ENCODE results near the gene GSTCD. TPM values are rescaled to one million over a fixed set of nuclear protein-coding genes. Genes with fewer than 3 reads are reported as not detected.
"Not testable (repeated sequence)": the region's sequence is repeated elsewhere in the genome, so short reads cannot be mapped to it uniquely, and the experiment has no call there.

Gene GSTCD
- total and polyA plus RNA-seq, 9 donors = 2.0 to 10.4 (median 6.0) TPM

GRCh38 chr4:105753361-105753760 lies 44.8 kb downstream of the GSTCD start:
- no peak overlapping the region for H3K4me3 ChIP-seq
- no peak overlapping the region for H3K27ac ChIP-seq
- no peak for DNase-seq
- 85 to 96% (median 94%) methylated on average over 1 of the region's 1 CpG for WGBS, 3 donors
- no peaks in the 10 kb centered on the region for H3K36me3 ChIP-seq
- H3K4me1 ChIP-seq (ENCODE audit: insufficient read depth) = no peaks in the 10 kb centered on the region
- intact Hi-C loops (cut with DNase I) = no loop called here
- no peak for TF ChIP-seq EP300 (IDR thresholded peaks at IDR 0.05)
- no peaks in the 10 kb centered on the region for H3K27me3 ChIP-seq
- no peaks in the 10 kb centered on the region for H3K9me3 ChIP-seq

DNA sequence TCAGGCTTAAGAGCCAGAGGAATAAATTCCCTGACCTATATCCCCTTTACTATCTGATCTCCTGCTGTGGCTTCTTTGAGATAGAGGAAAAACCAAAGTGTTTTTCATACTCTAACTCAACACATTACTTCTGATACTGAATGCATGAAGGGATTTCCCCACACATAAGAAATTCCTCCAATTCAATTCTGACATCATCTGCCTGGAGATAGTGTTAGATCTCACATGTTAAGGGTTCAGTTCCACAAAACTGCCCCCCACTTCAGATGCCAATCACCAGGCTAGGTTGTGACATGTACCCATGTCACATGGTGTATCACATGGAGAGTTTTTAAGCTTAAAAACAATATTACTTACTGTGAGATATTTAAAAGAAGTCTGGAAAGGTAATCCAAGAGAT lies 46.8 kb downstream of the GSTCD start:
- intact Hi-C loops (cut with DNase I) = no loop called here
- TF ChIP-seq CTCF (IDR thresholded peaks at IDR 0.05) (no peak), POLR2A (IDR thresholded peaks at IDR 0.05) (no peak), EP300 (IDR thresholded peaks at IDR 0.05) (no peak)
- H3K36me3 ChIP-seq = no peaks in the 10 kb centered on the region
- H3K27me3 ChIP-seq = no peaks in the 10 kb centered on the region
- no peak overlapping the region for H3K4me3 ChIP-seq
- H3K27ac ChIP-seq = no peak overlapping the region
- no peaks in the 10 kb centered on the region for H3K4me1 ChIP-seq (ENCODE audit: insufficient read depth)
- H3K9me3 ChIP-seq = no peaks in the 10 kb centered on the region
- no peak for DNase-seq

DNA sequence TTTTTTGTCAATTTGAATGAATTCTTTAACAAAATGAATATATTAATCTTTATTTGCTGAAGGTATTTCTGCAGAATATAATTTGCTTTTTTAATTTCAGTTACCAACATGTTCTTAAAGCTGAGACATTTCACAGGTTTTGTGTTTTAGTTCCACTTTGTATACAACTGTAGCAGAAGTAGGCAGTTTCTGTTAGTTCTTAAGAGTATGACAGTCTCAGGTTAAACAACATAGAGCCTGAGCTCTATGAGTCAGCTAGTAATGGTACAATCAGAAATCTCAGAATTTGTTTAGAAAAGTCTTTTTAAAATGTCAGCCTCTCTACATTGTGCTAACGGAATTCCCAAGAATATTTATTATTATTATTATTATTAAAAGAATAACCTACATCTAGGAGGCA lies 50.4 kb downstream of the GSTCD start:
- no peak for TF ChIP-seq EP300 (IDR thresholded peaks at IDR 0.05)
- no peak for TF ChIP-seq POLR2A (IDR thresholded peaks at IDR 0.05)
- TF ChIP-seq CTCF (IDR thresholded peaks at IDR 0.05) = no peak
- no peaks in the 10 kb centered on the region for H3K36me3 ChIP-seq
- 92 to 98% (median 93%) methylated on average over 1 of the region's 1 CpG for WGBS, 3 donors
- DNase-seq = no peak
- intact Hi-C loops (cut with DNase I) = no loop called here
- no peaks in the 10 kb centered on the region for H3K4me1 ChIP-seq (ENCODE audit: insufficient read depth)
- no peak overlapping the region for H3K4me3 ChIP-seq
- no peaks in the 10 kb centered on the region for H3K27me3 ChIP-seq
- H3K9me3 ChIP-seq = no peaks in the 10 kb centered on the region
- no peak overlapping the region for H3K27ac ChIP-seq

DNA sequence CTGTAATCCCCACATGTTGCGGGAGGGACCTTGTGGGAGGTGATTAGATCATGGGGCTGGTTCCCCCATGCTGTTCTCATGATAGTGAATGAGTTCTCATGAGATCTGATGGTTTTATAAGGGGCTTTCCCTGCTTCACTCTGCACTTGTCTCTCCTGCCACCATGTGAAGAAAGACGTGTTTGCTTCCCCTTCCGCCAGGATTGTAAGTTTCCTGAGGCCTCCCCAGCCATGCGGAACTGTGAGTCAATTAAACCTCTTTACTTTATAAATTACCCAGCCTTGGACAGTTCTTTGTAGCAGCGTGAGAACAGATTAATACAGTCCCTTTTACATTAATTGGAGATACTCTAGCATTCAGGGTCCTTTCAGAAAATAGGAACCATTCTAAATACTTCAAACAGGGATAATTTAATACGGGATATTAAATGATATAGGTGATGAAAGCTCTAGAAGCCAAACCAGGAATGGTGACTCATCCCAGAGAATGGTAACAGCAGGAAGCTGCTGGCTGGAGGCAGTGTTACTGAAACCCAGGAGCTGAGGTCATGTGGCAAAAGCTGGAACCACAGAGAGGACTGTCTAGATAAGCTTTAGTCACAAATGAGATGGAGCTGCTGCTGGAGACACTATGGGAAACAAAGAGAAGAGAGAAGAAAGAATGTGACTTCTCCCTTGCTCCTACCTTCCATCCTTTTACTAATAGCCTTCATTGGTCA lies 57.3 kb downstream of the GSTCD start:
- H3K4me3 ChIP-seq = no peak overlapping the region
- H3K4me1 ChIP-seq (ENCODE audit: insufficient read depth) = no peaks in the 10 kb centered on the region
- no peaks in the 10 kb centered on the region for H3K27me3 ChIP-seq
- no peaks in the 10 kb centered on the region for H3K9me3 ChIP-seq
- TF ChIP-seq POLR2A (IDR thresholded peaks at IDR 0.05) (no peak), CTCF (IDR thresholded peaks at IDR 0.05) (no peak), EP300 (IDR thresholded peaks at IDR 0.05) (no peak)
- no peak for DNase-seq
- H3K36me3 ChIP-seq = no peaks in the 10 kb centered on the region
- intact Hi-C loops (cut with DNase I) = no loop called here
- 92 to 94% (median 93%) methylated on average over 6 of the region's 6 CpGs for WGBS, 3 donors
- H3K27ac ChIP-seq = no peak overlapping the region

DNA sequence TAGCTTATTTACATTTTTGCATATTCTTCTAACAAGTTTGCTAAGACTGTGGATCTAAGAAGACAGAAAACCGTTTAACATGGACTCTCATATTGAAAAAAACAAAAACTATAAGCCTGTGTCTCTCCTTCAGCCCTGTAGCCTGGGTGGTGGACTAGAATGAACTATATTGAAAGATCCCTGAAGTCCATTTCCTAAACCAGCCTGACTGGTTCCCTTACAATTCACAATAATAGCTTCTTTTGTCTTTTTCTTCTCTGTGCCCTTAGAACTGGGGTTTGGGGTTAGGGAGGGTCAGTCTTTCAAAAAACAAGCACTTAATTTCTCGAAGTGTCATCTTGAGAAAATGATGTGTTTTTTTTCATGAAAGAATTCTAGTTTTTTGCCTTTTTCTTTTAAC lies 59.0 kb downstream of the GSTCD start:
- H3K36me3 ChIP-seq = no peaks in the 10 kb centered on the region
- intact Hi-C loops (cut with DNase I) = no loop called here
- H3K4me3 ChIP-seq = no peak overlapping the region
- TF ChIP-seq CTCF (IDR thresholded peaks at IDR 0.05) (no peak), POLR2A (IDR thresholded peaks at IDR 0.05) (no peak), EP300 (IDR thresholded peaks at IDR 0.05) (no peak)
- 62 to 70% (median 62%) methylated on average over 2 of the region's 2 CpGs for WGBS, 3 donors
- H3K27me3 ChIP-seq = no peaks in the 10 kb centered on the region
- H3K9me3 ChIP-seq = no peaks in the 10 kb centered on the region
- no peak for DNase-seq
- no peak overlapping the region for H3K27ac ChIP-seq
- H3K4me1 ChIP-seq (ENCODE audit: insufficient read depth) = no peaks in the 10 kb centered on the region

DNA sequence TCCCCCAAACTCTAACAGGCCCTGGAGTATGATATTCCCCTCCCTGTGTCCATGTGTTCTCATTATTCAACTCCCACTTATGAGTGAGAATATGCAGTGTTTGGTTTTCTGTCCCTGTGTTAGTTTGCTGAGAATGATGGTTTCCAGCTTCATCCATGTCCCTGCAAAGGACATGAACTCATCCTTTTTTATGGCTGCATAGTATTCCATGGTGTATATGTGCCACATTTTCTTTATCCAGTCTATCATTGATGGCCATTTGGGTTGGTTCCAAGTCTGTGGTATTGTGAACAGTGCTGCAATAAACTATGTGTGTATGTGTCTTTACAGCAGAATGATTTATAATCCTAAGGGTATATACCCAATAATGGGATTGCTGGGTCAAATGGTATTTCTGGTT lies 61.9 kb downstream of the GSTCD start:
- intact Hi-C loops (cut with DNase I); H3K4me3 ChIP-seq; DNase-seq; H3K27ac ChIP-seq; H3K9me3 ChIP-seq; H3K36me3 ChIP-seq; H3K4me1 ChIP-seq (ENCODE audit: insufficient read depth); H3K27me3 ChIP-seq: not testable (repeated sequence)

DNA sequence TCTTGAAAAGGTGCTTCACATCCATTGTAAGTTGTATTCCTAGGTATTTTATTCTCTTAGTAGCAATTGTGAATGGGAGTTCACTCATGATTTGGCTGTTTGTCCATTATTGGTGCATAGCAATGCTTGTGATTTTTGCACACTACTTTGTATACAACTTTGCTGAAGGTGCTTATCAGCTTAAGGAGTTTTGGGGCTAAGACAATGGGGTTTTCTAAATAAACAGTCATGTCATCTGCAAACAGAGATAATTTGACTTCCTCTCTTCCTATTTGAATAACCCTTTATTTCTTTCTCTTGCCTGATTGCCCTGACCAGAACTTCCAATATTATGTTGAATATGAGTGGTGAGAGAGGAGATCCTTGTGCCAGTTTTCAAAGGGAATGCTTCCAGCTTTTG lies 63.5 kb downstream of the GSTCD start:
- H3K36me3 ChIP-seq; H3K4me1 ChIP-seq (ENCODE audit: insufficient read depth); H3K27me3 ChIP-seq; H3K27ac ChIP-seq; H3K4me3 ChIP-seq; DNase-seq; H3K9me3 ChIP-seq; intact Hi-C loops (cut with DNase I): not testable (repeated sequence)

- 95 to 97% (median 95%) methylated on average over 9 of the region's 9 CpGs for whole genome bisulfite sequencing, 3 donors
- H3K36me3 ChIP-seq; DNase-seq; H3K27me3 ChIP-seq; intact Hi-C loops (cut with DNase I); H3K4me3 ChIP-seq; H3K4me1 ChIP-seq (ENCODE audit: insufficient read depth); H3K9me3 ChIP-seq; H3K27ac ChIP-seq: not testable (repeated sequence)
Observed at GRCh38 chr4:105775760-105776415, 67.3 kb downstream of the GSTCD start.
